HUDEP-2 (cell line): ENCODE measurements around the gene CFL1.

Source experiments
- DNase-seq, 76 experiments: peaks; one replicate each; lab custom pipeline; 2025; ENCODE audit not compliant: unreplicated experiment in 76 of 76; lab: John Stamatoyannopoulos, UW

The CFL1 gene

DNA sequence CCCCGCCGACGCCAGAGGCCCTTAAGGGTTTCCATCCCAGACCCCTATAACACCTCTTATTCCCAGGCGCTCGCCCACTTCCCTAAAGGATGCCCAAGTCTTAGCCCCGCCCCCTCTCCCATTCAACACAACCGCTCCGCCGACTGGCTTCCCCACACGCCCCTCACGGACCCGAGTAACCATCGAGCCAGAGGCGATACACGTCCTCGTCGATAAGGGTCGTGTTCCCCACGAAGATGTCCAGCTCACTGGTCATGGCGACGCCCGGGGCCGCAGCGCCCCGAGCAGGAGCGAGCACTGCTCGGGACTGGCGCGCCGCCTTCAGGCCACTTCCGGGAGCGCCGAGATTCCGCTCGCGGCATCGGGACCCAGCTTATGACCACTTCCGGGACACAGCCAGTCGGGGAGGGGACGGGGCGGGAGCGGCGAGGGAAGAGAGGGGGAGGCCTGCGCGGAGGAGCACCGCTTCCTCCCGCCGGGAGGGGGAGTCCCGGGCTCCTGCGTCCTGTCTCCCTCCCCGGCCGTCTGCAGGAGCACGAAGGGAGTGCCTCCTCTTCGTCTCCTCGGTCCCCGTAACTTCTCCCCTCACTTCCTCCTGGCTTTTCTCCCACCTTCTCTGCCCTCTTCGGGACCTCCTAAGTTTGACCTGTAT lies 30.3 kb upstream of the CFL1 start, which contains the start of gene FIBP:
Gene FIBP (minus strand): TSS at position 309 of the 652 bp plus-strand sequence. CDS start 53 bp downstream, at position 256.
- DNase-seq = peak; percentile 23 to 98 (median 93)

DNA sequence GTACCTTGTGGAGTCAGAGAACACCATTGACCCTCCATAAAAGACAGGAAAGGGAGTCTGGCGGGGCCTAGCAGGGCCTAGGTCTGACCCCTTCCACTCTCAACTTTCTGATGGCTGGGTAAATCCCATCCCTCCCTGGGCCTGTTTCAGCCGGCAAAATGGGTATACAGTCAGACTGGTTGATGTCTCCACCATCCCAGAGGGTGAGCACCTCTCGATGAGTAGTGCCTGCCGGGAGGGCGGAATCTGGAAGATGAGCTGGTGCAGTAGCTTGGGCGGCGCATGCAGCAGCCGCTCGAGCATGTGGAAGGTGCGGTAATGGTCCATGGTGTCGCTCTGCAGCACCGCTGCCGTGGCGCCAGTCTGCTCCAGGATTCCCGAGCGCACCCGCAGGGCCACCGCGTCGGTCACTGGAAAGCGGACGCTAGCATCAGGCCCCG lies 29.8 kb upstream of the CFL1 start:
- peak in 2 of 76 experiments; percentile 43 to 60 for DNase-seq

DNA sequence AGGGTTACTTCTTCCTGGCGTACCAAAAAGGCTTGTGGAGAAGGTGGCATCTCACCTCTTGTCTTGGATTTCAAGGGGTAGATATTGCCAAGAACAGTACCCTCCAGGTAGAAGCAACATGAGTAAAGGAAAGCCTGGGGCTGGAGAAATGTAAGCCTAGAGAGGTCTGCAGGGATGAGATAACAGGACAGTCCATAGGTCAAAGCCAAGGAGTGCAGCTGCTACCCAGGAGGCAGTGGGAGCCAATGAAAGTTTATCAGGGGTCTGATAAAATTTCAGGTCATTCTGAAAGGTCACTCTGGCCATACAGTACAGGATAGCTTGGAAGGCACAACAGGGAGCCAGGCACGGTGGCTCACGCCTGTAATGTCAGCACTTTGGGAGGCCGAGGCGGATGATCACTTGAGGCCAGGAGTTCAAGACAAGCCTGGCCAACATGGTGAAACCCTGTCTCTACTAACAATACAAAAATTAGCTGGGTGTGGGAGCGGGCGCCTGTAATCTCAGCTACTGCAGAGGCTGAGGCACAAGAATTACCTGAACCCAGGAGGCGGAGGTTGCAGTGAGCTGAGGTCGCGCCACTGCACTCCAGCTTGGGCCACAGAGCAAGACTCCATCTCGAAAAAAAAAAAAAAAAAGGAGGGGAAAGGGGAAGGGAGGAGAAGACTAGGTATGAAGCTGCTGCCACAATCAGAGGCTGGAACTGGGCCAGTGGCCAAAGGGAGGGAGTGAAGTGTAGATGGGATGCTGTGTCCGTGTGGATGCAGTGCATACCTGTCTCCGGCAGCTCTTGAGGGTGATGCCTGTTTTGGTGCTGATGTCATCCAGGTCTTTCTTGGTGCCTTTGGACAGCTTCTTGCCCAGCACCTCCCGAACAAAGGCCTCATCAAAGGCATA lies 29.1 kb upstream of the CFL1 start:
- no peak for DNase-seq

DNA sequence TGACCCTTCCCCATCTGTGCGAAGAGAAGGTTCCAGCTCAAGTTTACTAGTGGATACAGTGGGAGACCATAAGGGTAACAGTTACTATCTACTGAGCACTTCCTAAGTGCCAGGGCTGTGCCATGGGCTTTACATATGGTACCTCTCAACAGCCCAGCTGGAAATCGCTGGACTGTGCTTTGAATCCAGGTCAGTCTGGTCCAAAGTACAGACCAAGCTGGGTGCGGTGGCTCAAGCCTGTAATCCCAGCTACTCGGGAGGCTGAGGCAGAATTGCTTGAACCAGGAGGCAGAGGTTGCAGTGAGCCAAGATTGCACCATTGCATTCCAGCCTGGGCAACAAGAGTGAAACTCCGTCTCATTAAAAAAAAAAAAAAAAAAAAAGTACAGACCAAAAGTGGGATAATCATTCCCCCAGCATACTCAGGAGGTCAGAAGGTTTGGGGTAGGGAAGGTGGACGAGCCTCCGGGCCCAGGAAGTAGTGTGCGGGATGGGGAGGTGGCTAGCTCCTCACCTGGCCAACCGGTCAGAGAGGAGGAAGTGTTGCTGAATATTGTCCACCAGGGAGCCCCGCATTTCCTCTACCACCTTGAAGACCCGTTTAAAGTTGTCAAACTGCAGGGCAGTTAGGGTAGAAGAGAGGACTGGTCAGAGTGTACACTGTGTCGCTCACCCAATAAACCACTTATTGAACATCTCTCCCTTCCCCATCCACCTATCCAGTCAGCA lies 28.0 kb upstream of the CFL1 start:
- no peak for DNase-seq

DNA sequence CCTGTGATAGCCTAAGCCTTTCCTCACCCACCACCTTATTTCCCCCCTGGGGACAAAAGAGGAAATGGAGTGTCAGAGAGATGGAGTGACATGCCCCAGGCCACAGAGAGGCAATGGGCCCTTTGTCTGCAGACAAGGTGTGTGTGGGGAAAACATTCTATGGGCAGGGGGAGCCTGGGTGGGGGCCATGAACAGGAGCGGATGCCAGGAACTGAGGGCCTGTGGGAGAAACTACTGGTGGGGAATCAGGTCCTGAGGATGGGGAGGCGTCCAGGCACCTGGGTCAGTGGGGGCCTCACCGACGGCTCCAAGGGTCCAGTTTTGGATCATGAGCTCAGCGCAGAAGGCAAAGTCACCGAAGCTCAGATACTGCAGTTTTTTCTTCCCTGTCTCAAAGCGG lies 27.3 kb upstream of the CFL1 start:
- no peak for DNase-seq

DNA sequence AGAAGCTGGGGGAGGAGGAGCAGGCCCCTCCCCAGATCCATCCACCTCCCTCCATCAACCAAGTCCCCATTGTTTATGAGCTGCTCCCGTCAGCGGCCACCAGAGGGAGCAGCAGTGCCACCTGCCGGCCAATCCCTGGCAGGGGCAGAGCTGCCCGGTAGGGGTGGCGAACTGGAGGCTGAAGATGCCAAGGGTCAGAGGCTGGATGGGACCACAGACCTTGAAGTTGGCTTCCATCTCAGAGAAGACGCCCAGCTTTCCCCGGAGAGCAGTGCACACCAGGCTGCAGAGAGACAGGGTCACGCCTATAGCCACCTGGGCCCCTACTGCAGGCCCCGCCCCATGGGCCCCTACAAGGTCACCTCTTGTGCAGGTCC lies 26.7 kb upstream of the CFL1 start:
- peak in 68 of 76 experiments; percentile 14 to 84 (median 62) for DNase-seq

DNA sequence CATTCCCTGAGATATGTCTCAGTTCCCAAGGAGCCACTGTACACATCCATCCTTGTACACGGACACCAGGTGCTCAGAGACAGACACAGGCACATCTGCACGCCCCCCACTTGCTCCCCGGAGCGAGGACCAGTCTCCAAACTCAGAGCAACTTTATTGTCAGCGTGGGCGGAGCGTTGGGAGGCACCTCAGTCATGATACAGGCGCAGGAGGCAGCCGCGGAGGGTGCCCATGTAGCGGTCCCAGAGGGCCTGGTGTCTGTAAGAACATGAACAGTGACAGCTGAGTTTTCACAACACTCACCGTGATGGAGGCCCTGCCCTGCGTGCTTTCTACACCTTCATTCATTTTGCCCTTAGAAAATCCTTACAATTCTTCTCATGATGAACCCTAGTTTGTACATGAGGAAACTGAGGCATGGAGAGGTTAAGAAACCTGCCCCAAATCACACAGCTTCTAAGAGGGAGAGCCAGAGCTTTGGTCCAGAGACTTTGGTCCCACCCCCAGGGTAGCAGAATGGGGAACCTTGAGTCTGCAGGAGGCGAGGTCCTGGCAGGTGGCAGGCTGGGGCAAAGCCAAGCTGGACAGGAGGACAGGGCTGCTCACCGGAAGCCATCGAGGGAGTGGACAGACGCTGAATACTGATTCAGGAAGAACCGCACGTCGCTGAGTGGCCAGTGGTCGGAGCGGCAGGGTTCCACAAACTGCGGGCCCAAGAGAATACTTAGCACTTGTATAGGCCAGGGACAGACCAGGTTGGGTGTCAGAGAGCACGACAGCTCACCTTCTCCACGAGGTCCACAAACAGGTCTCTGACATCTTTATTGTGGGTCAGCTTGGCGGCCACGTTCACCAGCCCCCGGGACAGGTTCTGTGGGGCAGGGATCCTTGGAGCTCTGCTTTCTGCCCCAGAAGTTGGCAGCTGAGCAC lies 26.1 kb upstream of the CFL1 start:
- no peak for DNase-seq

DNA sequence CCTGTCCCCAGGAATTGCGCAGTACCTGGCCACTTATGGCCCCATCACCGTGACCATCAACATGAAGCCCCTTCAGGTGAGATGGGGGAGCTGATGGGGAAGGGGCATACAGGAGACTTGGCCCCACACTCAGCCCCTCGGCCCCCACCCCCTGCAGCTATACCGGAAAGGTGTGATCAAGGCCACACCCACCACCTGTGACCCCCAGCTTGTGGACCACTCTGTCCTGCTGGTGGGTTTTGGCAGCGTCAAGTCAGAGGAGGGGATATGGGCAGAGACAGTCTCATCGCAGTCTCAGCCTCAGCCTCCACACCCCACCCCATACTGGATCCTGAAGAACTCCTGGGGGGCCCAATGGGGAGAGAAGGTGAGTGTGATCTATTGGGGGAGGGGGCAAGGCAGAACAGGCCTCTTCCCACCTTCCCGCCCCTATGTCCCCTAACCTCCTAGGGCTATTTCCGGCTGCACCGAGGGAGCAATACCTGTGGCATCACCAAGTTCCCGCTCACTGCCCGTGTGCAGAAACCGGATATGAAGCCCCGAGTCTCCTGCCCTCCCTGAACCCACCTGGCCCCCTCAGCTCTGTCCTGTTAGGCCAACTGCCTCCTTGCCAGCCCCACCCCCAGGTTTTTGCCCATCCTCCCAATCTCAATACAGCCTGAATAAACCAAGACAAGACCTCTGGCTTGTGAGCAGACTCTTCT lies 25.2 kb upstream of the CFL1 start:
- no peak for DNase-seq

DNA sequence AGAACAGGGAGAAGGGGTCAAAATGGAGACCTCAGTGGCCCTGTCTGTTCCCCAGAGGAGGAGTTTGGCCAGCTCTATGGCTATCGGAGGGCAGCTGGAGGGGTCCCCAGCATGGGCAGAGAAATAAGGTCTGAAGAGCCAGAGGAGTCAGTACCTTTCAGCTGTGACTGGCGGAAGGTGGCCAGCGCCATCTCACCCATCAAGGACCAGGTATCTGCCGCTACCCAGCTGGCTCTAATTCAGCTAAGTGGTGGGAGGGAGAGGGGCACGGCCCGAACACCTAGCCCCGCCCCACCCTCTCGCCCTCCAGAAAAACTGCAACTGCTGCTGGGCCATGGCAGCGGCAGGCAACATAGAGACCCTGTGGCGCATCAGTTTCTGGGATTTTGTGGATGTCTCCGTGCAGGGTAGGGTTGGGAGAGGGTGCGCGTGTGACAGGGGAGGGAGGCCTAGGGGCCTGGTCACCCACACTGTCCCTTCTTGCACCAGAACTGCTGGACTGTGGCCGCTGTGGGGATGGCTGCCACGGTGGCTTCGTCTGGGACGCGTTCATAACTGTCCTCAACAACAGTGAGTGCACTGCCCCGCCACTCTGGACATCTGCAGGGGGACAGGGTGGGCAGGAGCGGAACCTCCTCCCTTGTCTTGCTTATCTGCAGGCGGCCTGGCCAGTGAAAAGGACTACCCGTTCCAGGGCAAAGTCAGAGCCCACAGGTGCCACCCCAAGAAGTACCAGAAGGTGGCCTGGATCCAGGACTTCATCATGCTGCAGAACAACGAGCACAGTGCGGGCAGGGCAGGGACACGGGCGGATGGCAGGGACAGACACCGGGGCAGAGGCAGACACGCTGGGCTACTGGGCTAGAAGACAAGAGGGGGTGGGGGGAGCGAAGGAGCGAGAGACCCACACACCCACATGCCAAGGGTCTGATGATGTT lies 24.4 kb upstream of the CFL1 start:
- DNase-seq = no peak

DNA sequence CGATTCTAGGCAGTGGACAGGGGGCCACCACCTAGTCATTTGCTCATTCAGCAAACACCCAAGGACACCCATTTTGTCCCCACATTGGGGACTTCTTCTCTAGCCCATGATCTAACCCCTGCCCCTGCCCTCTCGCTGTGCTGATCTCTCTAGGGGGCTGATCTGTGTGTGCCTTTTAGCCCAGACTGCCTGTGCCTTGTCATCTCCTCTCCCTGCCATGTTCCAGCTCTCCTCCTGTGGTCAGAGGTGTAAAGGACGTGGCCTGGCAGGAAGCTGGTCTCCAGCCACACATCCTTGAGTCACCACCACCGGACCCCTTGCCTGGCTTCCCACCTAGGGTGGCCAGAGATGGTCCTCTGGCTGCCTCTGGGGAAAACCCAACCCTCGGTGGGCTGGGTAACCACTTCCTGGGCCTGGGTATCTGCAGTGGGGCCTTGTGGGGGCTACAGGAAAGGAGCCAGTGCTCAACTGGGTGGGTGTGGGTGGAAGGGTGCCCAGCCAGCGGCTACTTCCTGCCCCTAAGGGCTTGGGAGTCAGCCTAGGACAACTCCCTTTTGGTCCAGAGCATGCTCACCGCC lies 23.0 kb upstream of the CFL1 start:
- DNase-seq = no peak

DNA sequence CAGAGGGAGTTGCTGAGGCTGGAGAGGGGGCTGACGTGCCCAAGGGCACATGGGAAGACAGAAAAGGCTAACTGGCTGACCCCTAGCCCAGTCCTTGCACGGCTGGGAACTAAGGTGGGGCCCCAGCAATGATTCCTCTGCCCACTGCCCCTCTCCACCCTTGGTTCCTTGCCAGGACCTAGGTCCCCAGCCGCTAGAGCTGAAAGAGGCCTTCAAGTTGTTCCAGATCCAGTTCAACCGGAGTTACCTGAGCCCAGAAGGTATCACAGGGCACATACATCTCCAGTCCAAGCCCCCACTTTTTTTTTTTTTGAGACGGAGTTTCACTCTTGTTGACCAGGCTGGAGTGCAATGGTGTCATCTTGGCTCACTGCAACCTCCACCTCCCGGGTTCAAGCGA lies 22.0 kb upstream of the CFL1 start:
- DNase-seq = no peak

DNA sequence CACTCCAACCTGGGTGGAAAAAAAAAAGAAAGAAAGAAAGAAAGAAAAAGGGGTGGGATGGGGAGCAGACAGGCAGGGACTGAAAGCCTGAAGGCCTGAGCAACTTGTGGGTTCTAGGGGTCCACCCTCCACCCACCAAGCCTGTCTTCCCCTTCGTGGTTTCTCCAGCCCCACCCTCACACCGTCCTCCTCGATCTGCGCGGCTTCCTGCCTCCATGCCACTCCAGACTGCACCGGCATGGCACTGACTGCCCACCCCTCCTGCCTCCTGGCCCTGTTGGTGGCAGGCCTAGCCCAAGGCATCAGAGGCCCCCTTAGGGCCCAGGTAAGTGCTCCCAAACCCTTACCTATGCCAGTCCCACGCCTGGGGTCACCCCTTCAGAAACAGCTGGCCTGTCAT lies 21.6 kb upstream of the CFL1 start, which contains the start of gene CTSW:
Gene CTSW (plus strand): TSS at position 221 of the 400 bp plus-strand sequence. CDS start 18 bp downstream, at position 239.
- DNase-seq = no peak

DNA sequence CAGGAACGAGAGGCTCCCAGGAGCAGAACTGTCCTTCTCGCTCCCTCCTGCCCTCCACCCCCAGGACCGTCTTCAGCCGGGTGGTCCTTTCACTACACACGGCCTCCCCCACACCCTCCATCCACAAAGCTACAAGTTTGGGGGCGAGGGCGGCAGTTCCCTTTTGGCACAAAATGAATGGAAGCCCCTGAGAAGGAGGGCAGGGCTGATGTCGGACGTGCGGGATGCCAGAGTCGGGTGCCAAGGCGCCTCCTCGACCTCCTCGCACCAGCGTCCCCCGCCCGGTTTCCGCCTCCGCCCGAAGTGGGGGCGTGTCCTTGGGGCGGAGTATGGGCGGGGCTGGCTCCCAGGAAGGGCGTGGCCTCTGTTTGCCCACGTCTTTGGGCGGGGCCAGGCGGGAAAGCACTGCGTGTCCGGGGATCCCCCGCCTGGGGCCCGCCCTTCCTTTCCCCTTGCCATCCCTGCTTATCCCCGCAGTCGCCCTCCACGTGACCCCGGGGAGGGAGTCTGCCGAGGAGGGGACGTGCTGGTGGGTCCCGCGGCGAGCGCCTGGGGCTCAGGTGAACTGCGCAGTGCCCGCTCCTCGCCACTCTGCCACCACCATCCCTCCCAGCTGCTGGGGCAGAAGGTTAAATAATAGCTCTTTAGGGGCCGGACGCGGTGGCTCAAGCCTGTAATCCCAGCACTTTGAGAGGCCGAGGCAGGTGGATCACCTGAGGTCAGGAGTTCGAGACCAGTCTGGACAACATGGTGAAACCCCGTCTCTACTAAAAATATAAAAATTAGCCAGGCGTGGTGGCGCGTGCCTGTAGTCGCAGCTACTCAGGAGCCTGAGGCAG lies 15.6 kb upstream of the CFL1 start:
- peak in 73 of 76 experiments; percentile 58 to 96 (median 86) for DNase-seq

DNA sequence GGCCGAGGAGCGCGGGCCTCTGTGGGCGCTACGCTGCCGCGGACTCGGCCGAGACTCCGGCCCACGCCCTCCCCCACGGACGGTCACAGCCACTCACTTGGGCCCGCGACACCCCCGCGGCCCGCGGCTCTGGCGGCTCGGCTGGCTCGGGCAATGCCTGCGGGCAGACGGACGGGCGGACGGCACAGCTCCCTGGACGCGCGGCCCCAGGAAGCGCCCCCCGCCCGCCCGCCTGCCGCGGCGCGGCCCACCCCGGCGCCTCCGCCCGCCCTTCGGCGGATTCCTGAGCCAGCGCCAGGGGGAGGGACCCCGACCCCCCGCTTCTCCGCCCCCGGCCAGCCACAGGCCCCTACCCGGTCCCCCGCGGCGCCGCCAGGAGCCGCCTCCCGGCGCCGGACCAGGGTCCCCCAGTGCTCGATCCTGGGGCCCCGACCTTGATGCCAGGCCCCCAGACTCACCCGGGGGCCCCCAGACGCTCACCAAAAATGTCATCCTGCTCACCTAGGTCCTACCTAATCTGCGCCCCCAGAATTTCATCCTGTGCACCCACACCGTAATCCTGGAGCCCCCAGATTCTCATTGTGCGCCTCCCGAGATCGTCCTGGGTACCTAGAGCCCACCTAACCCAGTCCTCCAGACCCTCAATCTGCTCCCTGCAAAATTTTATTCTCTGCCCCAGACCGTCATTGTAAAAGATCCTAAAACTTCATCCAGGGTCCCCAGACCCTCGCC lies 14.8 kb upstream of the CFL1 start, which contains the start of gene EFEMP2:
Gene EFEMP2 (minus strand): TSS at position 215 of the 732 bp plus-strand sequence. CDS start 446 bp downstream, outside the sequence.
- no peak for DNase-seq

DNA sequence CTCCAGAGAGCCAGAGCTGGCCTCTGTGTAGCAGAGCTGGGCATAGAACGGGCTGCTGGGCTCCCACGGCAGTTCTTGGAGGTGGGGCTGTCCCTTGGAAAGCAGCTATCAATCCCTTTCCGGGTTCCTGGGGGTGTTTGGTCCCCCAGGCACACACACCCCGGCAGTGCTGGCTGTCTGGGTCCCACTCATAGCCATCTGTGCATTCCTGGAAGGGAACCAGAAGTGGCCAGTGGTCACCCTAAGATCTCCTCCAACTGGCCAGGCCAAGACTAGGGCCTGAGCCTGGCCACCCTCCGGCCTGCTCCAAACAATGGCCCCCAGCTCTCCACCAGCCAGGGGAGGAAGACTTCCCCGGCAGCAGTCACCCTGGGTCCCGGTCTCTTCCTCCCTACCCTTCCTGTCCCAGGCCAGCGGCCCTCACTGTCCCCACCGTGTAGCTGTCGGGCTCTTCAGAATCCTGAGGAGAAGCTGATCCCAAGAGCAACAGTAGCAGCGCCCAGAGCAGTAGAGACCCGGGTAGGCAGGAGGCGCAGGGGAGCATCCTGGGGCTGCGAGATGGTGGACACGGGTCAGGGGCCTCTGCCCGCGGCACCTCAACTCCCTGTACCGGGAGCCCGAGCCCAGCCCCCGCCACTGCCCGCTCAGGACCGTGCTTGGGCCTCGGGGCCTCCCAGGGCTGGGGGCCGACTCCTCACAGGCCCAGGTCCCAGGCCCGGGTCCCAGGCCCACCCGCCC lies 14.0 kb upstream of the CFL1 start:
- no peak for DNase-seq
